ENCODE results near the gene COMMD7.

Gene COMMD7

DNA sequence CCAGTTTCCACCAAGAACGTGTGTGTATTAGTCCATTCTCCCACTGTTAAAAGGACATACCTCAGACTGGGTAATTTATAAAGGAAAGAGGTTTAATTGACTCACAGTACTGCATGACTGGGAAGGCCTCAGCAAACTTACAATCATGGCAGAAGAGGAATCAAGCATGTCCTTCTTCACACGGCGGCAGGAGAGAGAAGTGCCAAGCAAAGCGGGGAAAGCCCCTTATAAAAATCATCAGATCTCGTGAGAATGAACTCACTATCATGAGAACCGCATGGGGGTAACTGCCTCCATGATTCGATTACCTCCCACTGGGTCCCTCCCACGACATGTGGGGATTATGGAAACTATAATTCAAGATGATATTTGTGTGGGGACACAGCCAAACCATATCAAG, 82.6 kb downstream of the COMMD7 start:
- no peak for DNase-seq (ENCODE audit: low read depth, low spot score)

DNA sequence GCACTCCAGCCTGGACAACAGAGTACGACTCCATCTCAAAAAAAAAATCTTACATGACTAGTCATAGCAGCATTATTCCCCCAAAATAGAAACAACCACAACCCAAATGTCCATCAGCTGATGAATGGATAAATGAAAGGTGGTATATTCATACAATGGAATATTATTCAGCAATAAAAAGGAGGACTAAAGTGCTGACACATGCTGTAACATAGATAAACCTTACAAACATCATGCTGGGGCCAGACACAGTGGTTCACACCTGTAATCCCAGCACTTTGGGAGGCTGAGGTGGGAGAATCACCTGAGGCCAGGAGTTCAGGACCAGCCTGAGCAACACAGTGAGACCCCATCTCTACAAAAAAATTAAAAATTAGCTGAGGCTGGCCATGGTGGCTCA, 86.4 kb downstream of the COMMD7 start:
- DNase-seq (ENCODE audit: low read depth, low spot score), result no peak
- H3K4me3 ChIP-seq (ENCODE audit: low read length), result no peak overlapping the region

More for the DNA sequence above, 82.6 kb downstream of the COMMD7 start:
- no peak overlapping the region for H3K4me3 ChIP-seq (ENCODE audit: low read length)

GRCh38 chr20:32655903-32656512, 87.3 kb downstream of the COMMD7 start:
- no peak for DNase-seq (ENCODE audit: low read depth, low spot score)
- H3K4me3 ChIP-seq (ENCODE audit: low read length), result no peak overlapping the region

GRCh38 chr20:32652739-32653526, 90.3 kb downstream of the COMMD7 start:
- peak; percentile 62 for DNase-seq (ENCODE audit: low read depth, low spot score)
- H3K4me3 ChIP-seq (ENCODE audit: low read length), result no peak overlapping the region
